Putamen (tissue), 1 donor: ENCODE data around the gene NME3.
"Not testable (repeated sequence)": the region's sequence is repeated elsewhere in the genome, so short reads cannot be mapped to it uniquely, and the experiment has no call there.

Source experiments
- DNase-seq: peaks from one replicate; pipeline ENCODE4 v3.0.0-alpha.2; 2016; ENCODE audit warnings: low spot score

The NME3 gene

DNA sequence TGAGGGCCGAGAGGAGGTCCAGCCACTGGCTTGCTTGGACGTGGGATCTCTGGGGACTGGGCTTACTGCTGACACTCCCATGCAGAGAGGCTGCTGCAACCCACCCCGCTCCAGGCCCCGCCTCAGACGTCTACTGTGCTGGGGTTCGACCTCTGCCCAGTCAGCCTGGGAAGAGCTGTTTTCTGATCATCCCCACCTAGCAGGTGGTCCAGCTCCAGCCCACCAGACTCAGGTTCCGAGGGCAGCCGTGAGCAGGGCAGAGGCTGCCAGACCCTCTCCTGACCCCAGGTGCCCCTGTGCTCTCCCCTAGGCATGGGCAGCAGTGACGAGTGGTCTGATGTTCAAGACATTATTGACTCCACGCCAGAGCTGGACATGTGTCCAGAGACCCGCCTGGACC is 23.4 kb downstream of the NME3 start:
- DNase-seq = no peak

DNA sequence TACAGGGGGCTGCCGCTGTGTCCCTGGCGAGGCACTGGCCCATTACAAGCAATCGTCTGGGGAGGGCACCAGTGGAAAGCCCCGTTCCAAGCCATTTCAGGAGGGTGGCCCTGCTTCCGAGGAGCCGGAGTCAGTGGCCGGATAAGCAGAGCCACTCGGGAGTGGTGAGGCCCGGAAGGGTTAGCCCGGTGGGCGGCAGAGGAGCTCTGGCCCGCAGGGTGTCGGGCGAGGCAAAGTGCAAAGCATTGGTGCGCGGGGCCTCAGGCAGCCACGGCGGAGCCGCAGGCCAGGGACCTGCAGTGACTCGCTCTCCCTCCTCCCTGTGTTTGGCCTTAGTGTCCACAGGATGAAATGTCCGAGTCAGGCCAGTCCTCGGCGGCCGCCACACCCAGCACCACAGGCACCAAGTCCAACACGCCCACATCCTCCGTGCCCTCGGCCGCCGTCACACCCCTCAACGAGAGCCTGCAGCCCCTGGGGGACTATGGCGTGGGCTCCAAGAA is 24.6 kb downstream of the NME3 start:
- no peak for DNase-seq

DNA sequence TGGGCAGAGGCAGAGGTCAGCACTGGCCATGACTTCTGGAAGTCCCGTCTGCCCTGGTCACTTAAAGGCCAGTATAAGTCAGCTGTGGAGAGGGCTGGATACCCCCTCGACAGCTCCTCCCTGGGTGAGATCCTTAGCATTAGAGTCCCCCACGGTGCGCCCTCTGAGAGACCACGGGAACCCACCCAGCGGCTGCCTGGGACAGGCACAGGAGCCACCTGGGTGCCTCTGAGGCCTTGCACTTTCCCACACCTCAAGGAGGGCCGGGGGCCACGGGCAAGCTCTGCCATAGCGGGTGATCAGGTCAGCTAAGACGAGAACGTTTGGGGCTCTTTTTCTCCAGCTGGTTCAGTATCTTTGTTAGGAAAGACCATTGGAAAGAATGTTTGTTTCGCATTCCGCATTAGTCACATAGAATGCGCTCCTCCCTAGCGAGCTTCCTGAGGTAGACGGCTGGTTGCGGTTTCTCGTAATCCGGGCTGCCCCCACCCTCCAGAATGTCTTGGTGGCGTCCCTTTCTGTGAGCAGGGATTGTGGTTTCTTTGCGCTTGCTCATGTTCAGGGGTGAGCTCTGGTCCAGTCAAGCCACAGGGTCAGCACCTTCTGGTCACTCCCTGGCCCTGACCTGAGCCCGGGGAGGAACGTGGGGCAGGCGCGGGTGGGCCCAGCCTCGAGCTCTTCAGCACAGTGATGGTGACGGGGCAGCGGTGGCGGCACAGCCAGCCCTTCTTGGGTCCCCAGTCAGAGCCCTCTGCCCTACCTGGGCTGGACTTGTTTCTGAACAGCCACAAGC is 25.2 kb downstream of the NME3 start:
- no peak for DNase-seq

GRCh38 chr16:1745181-1745899 is 26.0 kb downstream of the NME3 start:
- no peak for DNase-seq

DNA sequence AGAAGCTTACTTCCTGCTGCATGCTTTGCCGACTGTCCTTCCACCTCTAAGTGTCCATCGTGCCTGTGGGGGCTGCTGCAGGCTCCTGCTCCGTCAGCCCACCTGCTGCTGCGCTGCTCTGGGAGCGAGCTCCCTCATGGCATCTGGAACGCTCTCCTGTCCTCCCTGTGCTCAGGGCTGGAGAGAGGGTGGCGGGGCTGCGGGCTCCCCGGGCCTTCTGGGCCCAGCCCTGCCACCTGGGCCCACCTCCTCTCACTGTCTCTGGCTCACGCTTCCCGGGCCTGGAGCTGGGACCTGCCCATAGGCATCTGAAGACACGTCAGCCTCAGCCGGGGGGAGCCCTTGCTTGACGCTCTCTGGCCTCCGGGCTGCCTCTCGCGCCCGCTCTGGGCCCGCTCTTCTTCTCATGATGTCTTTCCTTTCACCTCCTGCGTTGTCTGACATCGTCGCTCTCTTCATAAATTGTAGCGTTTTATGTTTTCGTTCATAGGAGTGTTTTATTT is 27.0 kb downstream of the NME3 start:
- DNase-seq = no peak

- DNase-seq = no peak
These were observed 27.7 kb downstream of the NME3 start for GRCh38 chr16:1743376-1744337.

GRCh38 chr16:1741553-1742165 is 29.7 kb downstream of the NME3 start:
- no peak for DNase-seq

- no peak for DNase-seq
These were observed 30.4 kb downstream of the NME3 start for GRCh38 chr16:1740781-1741490.

GRCh38 chr16:1740234-1740633 is 31.1 kb downstream of the NME3 start:
- DNase-seq = no peak

DNA sequence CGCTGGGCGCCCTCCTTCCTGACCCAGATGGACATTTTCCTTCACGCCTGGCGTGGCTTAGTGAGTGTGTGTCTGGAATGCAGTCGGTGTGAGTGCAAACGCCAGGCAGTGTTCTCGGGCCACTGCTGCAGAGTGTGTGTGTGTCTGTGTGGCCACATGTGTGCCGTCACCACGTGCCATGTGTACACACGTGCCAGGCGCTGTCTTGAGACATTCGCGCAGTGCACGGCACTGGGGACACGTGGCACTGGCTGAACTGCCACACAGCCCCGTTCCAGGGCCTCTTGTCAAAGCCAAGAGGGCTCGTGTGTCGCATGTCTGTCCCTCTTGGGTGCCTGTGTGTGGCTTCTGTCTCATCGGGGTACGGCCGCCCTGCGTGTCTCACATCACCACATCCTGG is 36.5 kb downstream of the NME3 start:
- DNase-seq = no peak

DNA sequence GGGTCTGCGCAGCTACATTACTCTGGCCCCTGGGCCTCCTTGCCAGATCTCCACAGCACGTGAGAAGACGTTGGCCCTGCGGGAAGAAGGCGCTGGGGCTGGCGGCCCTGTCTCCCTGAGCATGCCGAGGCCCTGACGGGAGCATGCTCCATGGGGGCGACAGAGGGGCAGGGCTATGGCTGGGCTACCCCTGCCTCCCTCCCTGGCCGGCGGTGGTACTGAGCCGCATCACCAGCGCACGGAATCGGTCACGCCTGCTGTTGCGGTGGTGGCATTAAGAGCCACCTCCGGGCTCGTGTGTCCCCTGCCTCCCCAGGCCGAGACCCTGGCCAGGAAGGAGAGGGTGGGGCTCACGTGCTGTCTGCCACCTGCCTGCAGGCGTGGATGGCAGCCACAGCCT is 37.2 kb downstream of the NME3 start:
- DNase-seq = no peak

DNA sequence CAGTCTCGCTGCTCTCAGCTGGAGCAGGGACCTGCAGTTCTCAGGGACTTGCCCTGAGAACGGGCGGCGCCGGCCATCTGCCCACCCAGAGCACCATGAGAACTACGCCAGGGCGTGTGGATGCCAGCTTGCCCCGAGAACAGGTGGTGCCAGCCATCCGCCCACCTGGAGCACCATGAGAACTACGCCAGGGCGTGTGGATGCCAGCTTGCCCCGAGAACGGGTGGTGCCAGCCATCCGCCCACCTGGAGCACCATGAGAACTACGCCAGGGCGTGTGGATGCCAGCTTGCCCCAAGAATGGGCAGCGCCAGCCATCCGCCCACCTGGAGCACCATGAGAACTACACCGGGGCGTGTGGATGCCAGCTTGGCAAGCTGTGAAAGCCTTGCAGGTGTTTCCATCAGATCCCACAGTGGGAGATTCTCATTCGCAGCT is 38.8 kb downstream of the NME3 start:
- DNase-seq = not testable (repeated sequence)

GRCh38 chr16:1732071-1732470 is 39.3 kb downstream of the NME3 start:
- no peak for DNase-seq

DNA sequence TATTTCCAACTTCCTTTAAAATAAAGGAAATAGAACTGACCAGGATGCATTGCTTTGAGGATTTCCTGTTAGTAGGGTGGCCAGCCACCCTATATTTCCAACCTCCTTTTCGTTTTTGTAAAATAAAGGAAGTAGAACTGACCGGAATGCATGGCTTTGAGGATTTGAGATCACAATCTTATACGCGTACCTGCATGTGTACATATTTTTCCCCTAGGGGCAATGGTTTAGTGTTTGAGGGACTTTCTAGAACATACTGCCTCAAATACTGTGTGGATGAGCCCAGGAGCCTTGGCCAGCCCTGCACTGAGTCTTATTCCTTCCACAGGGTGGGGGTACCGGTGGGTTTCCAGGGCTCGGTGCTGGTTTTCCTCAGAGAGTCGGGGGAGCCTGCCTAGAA is 39.7 kb downstream of the NME3 start:
- no peak for DNase-seq

DNA sequence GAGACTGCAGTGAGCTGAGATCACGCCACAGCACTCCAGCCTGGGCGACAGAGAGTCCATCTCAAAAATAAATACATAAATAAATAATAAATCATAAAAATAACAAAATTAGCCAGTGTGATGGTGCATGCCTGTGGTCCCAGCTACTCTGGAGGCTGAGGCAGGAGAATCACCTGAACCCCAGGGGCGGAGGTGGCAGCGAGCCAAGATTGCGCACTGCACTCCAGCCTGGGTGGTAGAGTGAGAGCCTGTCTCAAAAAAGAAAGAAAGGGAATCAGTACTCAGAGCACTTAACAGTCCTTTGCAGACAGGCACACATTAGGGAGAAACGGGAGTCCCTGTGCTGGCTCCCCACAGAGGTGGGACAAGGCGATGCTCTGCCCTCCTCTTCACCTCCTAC is 40.3 kb downstream of the NME3 start:
- DNase-seq = no peak

- no peak for DNase-seq
These were observed 41.9 kb downstream of the NME3 start for GRCh38 chr16:1729445-1729844.

DNA sequence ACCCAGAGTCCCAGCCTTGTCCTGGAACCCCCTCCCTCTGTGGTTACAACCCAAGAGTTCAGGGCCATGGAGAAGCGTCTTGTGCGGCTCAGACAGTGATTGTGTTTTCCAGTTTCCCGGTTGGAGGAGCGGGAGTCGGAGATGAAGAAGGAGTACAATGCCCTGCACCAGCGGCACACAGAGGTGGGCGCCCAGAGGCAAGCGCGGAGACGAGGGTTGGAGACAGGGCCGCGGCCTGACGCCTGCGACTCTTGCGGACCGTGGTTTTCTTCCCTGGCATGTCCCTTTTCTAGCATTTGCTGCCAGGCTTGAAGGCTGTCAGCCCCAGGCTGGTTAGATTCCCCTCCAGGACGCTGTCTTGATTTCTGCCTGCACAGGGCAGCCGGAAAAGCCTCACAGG is 42.3 kb downstream of the NME3 start:
- DNase-seq = no peak

DNA sequence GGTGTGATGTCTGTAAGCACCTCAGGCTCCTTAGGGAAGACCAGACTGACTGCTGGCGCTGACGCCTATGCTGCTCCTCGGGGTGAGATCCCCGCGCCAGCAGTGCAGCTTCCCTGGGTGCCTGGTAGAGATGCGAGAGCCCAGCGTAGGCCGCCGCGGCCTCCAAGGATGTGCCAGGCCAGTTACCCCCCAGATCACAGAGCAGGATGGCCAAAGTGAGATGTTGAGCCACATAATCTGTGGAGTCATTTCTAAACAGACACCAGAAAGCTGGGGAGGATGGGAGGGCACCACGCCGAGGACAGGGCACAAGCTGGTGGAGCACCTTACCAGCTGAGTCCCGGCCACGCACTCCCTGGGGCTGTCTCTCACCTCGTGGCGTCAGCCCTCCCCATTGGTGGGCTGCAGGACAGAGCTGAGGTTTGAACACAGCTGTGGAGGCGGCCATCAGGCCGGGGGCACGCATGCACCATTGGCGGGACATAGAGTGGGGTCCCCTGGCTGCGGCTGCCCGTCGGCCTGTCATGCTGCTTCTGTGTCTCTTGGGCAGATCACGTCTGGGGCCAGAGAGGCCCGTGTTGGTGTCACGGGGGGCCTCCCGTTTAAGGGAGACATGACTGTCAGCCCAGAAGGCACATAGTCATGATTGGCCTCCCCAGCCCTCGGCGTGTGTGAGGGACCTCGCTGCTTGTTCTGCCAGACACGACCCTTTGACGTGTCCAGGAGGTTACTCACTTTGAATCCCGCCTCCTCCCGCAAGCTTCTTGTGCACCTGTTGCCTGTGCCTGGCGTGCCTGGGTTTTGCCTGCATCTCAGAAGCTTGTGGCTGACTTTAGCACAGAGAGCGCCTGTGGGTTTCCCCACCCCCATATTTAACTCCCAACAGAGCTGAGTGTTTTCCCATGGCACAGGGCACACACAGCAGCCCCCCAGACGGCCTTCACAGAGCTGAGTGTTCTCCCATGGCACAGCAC is 43.4 kb downstream of the NME3 start:
- DNase-seq = no peak

- no peak for DNase-seq
These were observed 44.5 kb downstream of the NME3 start for GRCh38 chr16:1726661-1727502.
